Natural killer cell (primary cell): ENCODE measurements around the gene PURA. TPM values are rescaled to one million over a fixed set of nuclear protein-coding genes. Genes with fewer than 3 reads are reported as not detected.

ENCODE experiments used
- ATAC-seq, 3 donors: fragments of 150-1000 bp in 2 of 3; fragments of 200-7000 bp in 1 of 3; cut with Tn5 transposase; 1 replicate in 1 of 3; 2 replicates in 2 of 3; pipeline ENCODE4 v1.10.0; 2021; ENCODE audit warnings: mild to moderate bottlenecking in 2 of 3, moderate library complexity in 2 of 3
- DNase-seq, 2 donors: peaks; one replicate each; pipeline versions ENCODE4 v3.0.0 to v3.0.0-alpha.2; 2013 to 2021; ENCODE audit warnings: mixed read lengths in 1 of 2
- H3K27ac ChIP-seq: one replicate; pipeline ENCODE4 v1.5.1; 2013; ENCODE audit warnings: mild to moderate bottlenecking, low read length
- H3K27me3 ChIP-seq: one replicate; pipeline ENCODE4 v1.6.1; 2013; ENCODE audit warnings: low read length; ENCODE audit not compliant: control insufficient read depth, insufficient read depth
- H3K36me3 ChIP-seq: one replicate; pipeline ENCODE4 v1.6.1; 2013; ENCODE audit warnings: low read length; ENCODE audit not compliant: control insufficient read depth, insufficient read depth
- H3K4me1 ChIP-seq: one replicate; pipeline ENCODE4 v1.6.1; 2013; ENCODE audit warnings: low read length; ENCODE audit not compliant: control insufficient read depth, insufficient read depth
- H3K4me3 ChIP-seq: one replicate; pipeline ENCODE4 v1.5.1; 2013; ENCODE audit warnings: low read length
- H3K9me3 ChIP-seq: one replicate; pipeline ENCODE4 v1.6.1; 2013; ENCODE audit warnings: low read length; ENCODE audit not compliant: control insufficient read depth, insufficient read depth
- H3K27ac Mint-ChIP-seq, 2 donors: one replicate each; pipeline ENCODE4 v1.8.0; 2022; ENCODE audit warnings: mild to moderate bottlenecking in 2 of 2, mixed read lengths in 2 of 2, moderate library complexity in 1 of 2
- H3K27me3 Mint-ChIP-seq, 2 donors: one replicate each; pipeline ENCODE4 v1.8.0; 2022; ENCODE audit warnings: low read depth in 2 of 2, mixed read lengths in 2 of 2
- H3K36me3 Mint-ChIP-seq: one replicate; pipeline ENCODE4 v1.8.0; 2022; ENCODE audit warnings: mixed read lengths
- H3K4me1 Mint-ChIP-seq, 2 donors: one replicate each; pipeline ENCODE4 v1.8.0; 2022; ENCODE audit warnings: mixed read lengths in 2 of 2
- H3K4me3 Mint-ChIP-seq: one replicate; pipeline ENCODE4 v1.8.0; 2022; ENCODE audit warnings: mild to moderate bottlenecking, moderate library complexity, mixed read lengths
- H3K9me3 Mint-ChIP-seq, 2 donors: one replicate each; pipeline ENCODE4 v1.8.0; 2022; ENCODE audit warnings: mixed read lengths in 2 of 2
- WGBS: methylation state at CpG from one replicate; pipeline ENCODE4 v1.1.7; 2013; ENCODE audit warnings: missing lambda C conversion rate; ENCODE audit not compliant: insufficient coverage; 5-methylcytosine and 5-hydroxymethylcytosine counted together
- intact Hi-C: fragments of 100-400 bp; cut with micrococcal nuclease; formaldehyde crosslinking; loops from one replicate; pipeline ENCODE4 v1.14.2; 2022
- total RNA-seq, 4 donors: library from RNA; stranded (reverse); fragments of 120-200 nt in 1 of 4; gene quantifications; one replicate each; pipeline versions ENCODE4 v1.2.3 to v1.2.4, GENCODE V29; 2013 to 2022
- TF ChIP-seq, protein P1 (sequence below): fragments of 200-600 bp; IDR thresholded peaks from one replicate; pipeline ENCODE4 v1.8.0; 2022; ENCODE audit warnings: antibody characterized with exemption

Gene PURA
- total RNA-seq, 3 donors from 2014 or later (not counting 1 experiment from before 2014, with no cell fraction given), result 8.1 to 12.0 (median 9.8) TPM

DNA sequence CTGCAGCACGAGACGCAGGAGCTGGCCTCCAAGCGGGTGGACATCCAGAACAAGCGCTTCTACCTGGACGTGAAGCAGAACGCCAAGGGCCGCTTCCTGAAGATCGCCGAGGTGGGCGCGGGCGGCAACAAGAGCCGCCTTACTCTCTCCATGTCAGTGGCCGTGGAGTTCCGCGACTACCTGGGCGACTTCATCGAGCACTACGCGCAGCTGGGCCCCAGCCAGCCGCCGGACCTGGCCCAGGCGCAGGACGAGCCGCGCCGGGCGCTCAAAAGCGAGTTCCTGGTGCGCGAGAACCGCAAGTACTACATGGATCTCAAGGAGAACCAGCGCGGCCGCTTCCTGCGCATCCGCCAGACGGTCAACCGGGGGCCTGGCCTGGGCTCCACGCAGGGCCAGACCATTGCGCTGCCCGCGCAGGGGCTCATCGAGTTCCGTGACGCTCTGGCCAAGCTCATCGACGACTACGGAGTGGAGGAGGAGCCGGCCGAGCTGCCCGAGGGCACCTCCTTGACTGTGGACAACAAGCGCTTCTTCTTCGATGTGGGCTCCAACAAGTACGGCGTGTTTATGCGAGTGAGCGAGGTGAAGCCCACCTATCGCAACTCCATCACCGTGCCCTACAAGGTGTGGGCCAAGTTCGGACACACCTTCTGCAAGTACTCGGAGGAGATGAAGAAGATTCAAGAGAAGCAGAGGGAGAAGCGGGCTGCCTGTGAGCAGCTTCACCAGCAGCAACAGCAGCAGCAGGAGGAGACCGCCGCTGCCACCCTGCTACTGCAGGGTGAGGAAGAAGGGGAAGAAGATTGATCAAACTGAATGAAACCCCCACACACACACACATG, 654 bp downstream of the PURA start:
- peak overlapping the region; percentile 74 for H3K4me3 ChIP-seq
- peak overlapping the region; percentile 95 for H3K27ac ChIP-seq
- intact Hi-C loops, result loop anchor here (2.0 kb wide), 1 partner anchor 60 kb away; the partner anchor contains the start of gene CYSTM1
- TF ChIP-seq, protein P1, sequence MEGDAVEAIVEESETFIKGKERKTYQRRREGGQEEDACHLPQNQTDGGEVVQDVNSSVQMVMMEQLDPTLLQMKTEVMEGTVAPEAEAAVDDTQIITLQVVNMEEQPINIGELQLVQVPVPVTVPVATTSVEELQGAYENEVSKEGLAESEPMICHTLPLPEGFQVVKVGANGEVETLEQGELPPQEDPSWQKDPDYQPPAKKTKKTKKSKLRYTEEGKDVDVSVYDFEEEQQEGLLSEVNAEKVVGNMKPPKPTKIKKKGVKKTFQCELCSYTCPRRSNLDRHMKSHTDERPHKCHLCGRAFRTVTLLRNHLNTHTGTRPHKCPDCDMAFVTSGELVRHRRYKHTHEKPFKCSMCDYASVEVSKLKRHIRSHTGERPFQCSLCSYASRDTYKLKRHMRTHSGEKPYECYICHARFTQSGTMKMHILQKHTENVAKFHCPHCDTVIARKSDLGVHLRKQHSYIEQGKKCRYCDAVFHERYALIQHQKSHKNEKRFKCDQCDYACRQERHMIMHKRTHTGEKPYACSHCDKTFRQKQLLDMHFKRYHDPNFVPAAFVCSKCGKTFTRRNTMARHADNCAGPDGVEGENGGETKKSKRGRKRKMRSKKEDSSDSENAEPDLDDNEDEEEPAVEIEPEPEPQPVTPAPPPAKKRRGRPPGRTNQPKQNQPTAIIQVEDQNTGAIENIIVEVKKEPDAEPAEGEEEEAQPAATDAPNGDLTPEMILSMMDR, result no peak
- H3K9me3 ChIP-seq, result no peaks in the 10 kb centered on the region
- Mint-ChIP-seq H3K9me3 (no peaks in the 10 kb centered on the region), H3K27me3 (peaks cover 12 to 16% of the 10 kb centered on the region in 2 donors), H3K4me1 (peaks cover 39 to 54% of the 10 kb centered on the region in 2 donors), H3K27ac (peak overlapping the region; percentile 93 to 96), H3K36me3 (no peaks in the 10 kb centered on the region), H3K4me3 (peak overlapping the region; percentile 93)
- peaks cover 16% of the 10 kb centered on the region for H3K27me3 ChIP-seq
- H3K36me3 ChIP-seq, result no peaks in the 10 kb centered on the region
- ATAC-seq (peak; percentile 29 to 57 (median 30)), DNase-seq (peak; percentile 50 to 64)
- under 1% methylated on average over 63 of the region's 65 CpGs for WGBS
- H3K4me1 ChIP-seq, result peaks cover 21% of the 10 kb centered on the region

DNA sequence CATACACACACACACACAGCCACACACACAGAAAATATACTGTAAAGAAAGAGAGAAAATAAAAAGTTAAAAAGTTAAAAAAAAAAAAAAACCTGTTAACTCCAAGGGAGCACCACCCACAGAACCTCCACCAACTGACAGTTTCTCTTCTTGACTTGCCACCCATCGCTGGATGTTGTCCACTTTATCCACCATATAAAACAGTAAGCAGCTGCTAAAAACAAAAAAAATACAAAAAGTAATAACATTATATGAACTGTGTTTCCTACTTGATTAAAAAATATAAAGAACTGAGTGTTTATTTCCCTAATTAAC, 1.2 kb downstream of the PURA start:
- Histone ChIP-seq H3K4me3 (peak overlapping the region; percentile 74), H3K9me3 (no peaks in the 10 kb centered on the region), H3K27ac (peak overlapping the region; percentile 95), H3K27me3 (peaks cover 11% of the 10 kb centered on the region), H3K4me1 (peaks cover 21% of the 10 kb centered on the region), H3K36me3 (no peaks in the 10 kb centered on the region)
- Mint-ChIP-seq H3K27ac (peak overlapping the region; percentile 93 to 96), H3K4me3 (peak overlapping the region; percentile 93), H3K9me3 (no peaks in the 10 kb centered on the region), H3K4me1 (peaks cover 38 to 54% of the 10 kb centered on the region in 2 donors), H3K27me3 (peaks cover 12 to 16% of the 10 kb centered on the region in 2 donors), H3K36me3 (no peaks in the 10 kb centered on the region)
- intact Hi-C loops, result loop anchor here (2.0 kb wide), 1 partner anchor 60 kb away; the partner anchor contains the start of gene CYSTM1
- WGBS, result no CpG with 5 or more reads among the region's 1 CpG
- ATAC-seq, result no peak
- no peak for DNase-seq
- TF ChIP-seq, protein P1, result no peak

DNA sequence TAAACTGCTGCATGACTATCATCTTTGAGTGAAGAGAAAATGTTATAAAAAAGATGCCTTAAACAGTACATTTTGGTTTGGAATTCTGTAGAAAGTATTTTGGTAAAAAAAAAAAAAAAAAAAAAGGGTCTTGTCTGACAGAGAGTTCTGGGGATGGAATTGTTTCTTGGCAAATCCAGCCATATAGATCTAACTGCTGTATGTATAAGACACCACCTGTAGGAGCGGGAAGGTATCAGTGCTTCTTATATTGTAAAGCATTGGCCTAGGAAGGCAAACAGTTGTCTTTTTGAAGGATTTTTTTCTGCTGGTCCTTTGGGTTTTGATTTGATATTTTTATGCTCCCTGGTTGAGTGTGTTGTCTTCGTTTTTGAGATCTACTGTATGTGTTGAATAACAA, 2.8 kb downstream of the PURA start:
- ATAC-seq (no peak), DNase-seq (peak in 1 of 2 donors; percentile 33)
- H3K4me3 ChIP-seq, result no peak overlapping the region
- H3K4me3 Mint-ChIP-seq, result peak overlapping the region; percentile 57
- H3K27me3 Mint-ChIP-seq, result peaks cover 5 to 6% of the 10 kb centered on the region in 2 donors
- H3K4me1 ChIP-seq, result peaks cover 21% of the 10 kb centered on the region
- no peaks in the 10 kb centered on the region for H3K36me3 ChIP-seq
- no peaks in the 10 kb centered on the region for H3K9me3 Mint-ChIP-seq
- no peak overlapping the region for H3K27ac Mint-ChIP-seq
- no peak overlapping the region for H3K27ac ChIP-seq
- intact Hi-C loops, result no loop called here
- TF ChIP-seq, protein P1, result no peak
- H3K9me3 ChIP-seq, result no peaks in the 10 kb centered on the region
- H3K36me3 Mint-ChIP-seq, result no peaks in the 10 kb centered on the region
- H3K4me1 Mint-ChIP-seq, result peaks cover 38 to 56% of the 10 kb centered on the region in 2 donors
- 88% methylated on average over 1 of the region's 2 CpGs for WGBS
- H3K27me3 ChIP-seq, result no peaks in the 10 kb centered on the region
